GM11168 (cell line): ENCODE results near the gene FER.
"Not testable (repeated sequence)": the region's sequence is repeated elsewhere in the genome, so short reads cannot be mapped to it uniquely, and the experiment has no call there.

Source experiments
- in situ Hi-C: fragments of 300-500 bp; cut with MboI; formaldehyde crosslinking; loops from one replicate; pipeline ENCODE4 v1.12.0; 2022; ENCODE audit warnings: low sequenced_read_pairs; ENCODE audit not compliant: unreplicated experiment

Gene FER

GRCh38 chr5:108866097-108866496 is 118.4 kb downstream of the FER start:
- in situ Hi-C loops, result not testable (repeated sequence)

- in situ Hi-C loops, result no loop called here
Measured at GRCh38 chr5:108867656-108868055, 120.0 kb downstream of the FER start.

GRCh38 chr5:108869066-108869465 is 121.4 kb downstream of the FER start:
- in situ Hi-C loops, result no loop called here

- in situ Hi-C loops, result no loop called here
Measured at GRCh38 chr5:108876451-108876850, 128.8 kb downstream of the FER start.

GRCh38 chr5:108878756-108879155 is 131.1 kb downstream of the FER start:
- in situ Hi-C loops, result no loop called here

- in situ Hi-C loops, result no loop called here
Measured at GRCh38 chr5:108881133-108881532, 133.4 kb downstream of the FER start.

- in situ Hi-C loops, result no loop called here
Measured at GRCh38 chr5:108884736-108885135, 137.0 kb downstream of the FER start.

GRCh38 chr5:108898257-108898656 is 150.6 kb downstream of the FER start:
- in situ Hi-C loops, result no loop called here

GRCh38 chr5:108898707-108899106 is 151.0 kb downstream of the FER start:
- in situ Hi-C loops, result no loop called here

GRCh38 chr5:108899244-108899643 is 151.5 kb downstream of the FER start:
- in situ Hi-C loops, result not testable (repeated sequence)

GRCh38 chr5:108900668-108901067 is 153.0 kb downstream of the FER start:
- in situ Hi-C loops, result loop anchor here (25.0 kb wide), 1 partner anchor 562 kb away; no protein-coding TSS in a partner anchor

- in situ Hi-C loops, result loop anchor here (25.0 kb wide), 1 partner anchor 556 kb away; no protein-coding TSS in a partner anchor
Measured at GRCh38 chr5:108905805-108906204, 158.1 kb downstream of the FER start.

GRCh38 chr5:108910627-108911026 is 162.9 kb downstream of the FER start:
- in situ Hi-C loops, result loop anchor here (25.0 kb wide), 1 partner anchor 552 kb away; no protein-coding TSS in a partner anchor

GRCh38 chr5:108911055-108911454 is 163.4 kb downstream of the FER start:
- in situ Hi-C loops, result loop anchor here (25.0 kb wide), 1 partner anchor 551 kb away; no protein-coding TSS in a partner anchor

GRCh38 chr5:108917596-108917995 is 169.9 kb downstream of the FER start:
- in situ Hi-C loops, result loop anchor here (25.0 kb wide), 1 partner anchor 545 kb away; no protein-coding TSS in a partner anchor

GRCh38 chr5:108919591-108920326 is 172.1 kb downstream of the FER start:
- in situ Hi-C loops, result loop anchor here (25.0 kb wide), 1 partner anchor 543 kb away; no protein-coding TSS in a partner anchor

- in situ Hi-C loops, result loop anchor here (25.0 kb wide), 1 partner anchor 538 kb away; no protein-coding TSS in a partner anchor
Measured at GRCh38 chr5:108924457-108924961, 176.8 kb downstream of the FER start.

GRCh38 chr5:108925073-108925472 is 177.4 kb downstream of the FER start:
- in situ Hi-C loops, result no loop called here

- in situ Hi-C loops, result no loop called here
Measured at GRCh38 chr5:108930107-108930506, 182.4 kb downstream of the FER start.

GRCh38 chr5:108935611-108936010 is 187.9 kb downstream of the FER start:
- in situ Hi-C loops, result no loop called here

- in situ Hi-C loops, result no loop called here
Measured at GRCh38 chr5:108937221-108937620, 189.5 kb downstream of the FER start.

GRCh38 chr5:108940506-108940905 is 192.8 kb downstream of the FER start:
- in situ Hi-C loops, result no loop called here
